Esophagus squamous epithelium (tissue), 5 donors: ENCODE results near the gene TMEM131. TPM values are rescaled to one million over a fixed set of nuclear protein-coding genes. Genes with fewer than 3 reads are reported as not detected.
A peak's percentile ranks its signal among the peaks of the same experiment; 100 is the strongest.

Experiments used
- DNase-seq: peaks from one replicate; lab custom pipeline; 2025; lab: John Stamatoyannopoulos, UW
- H3K27ac ChIP-seq, 4 donors: fragments of 200-600 bp; sonication (generic); one replicate each; pipeline ENCODE4 v1.5.1; 2016 to 2019; ENCODE audit warnings: mild to moderate bottlenecking in 1 of 4
- H3K27me3 ChIP-seq, 4 donors: fragments of 200-600 bp; sonication (generic); 1 replicate in 3 of 4; 2 replicates in 1 of 4; pipeline versions ENCODE4 v1.5.1 to v1.6.0; 2017 to 2021; ENCODE audit warnings: antibody characterized with exemption in 1 of 4
- H3K36me3 ChIP-seq, 3 donors: fragments of 200-600 bp; sonication (generic); one replicate each; pipeline ENCODE4 v1.5.1; 2016 to 2019
- H3K4me1 ChIP-seq, 3 donors: fragments of 200-600 bp; sonication (generic); one replicate each; pipeline ENCODE4 v1.5.1; 2017 to 2019
- H3K4me3 ChIP-seq, 4 donors: fragments of 200-600 bp; sonication (generic); 1 replicate in 3 of 4; 2 replicates in 1 of 4; pipeline ENCODE4 v1.5.1; 2016 to 2019; ENCODE audit warnings: mild to moderate bottlenecking in 2 of 4, moderate library complexity in 1 of 4
- H3K9me3 ChIP-seq, 3 donors: fragments of 200-600 bp; sonication (generic); one replicate each; pipeline ENCODE4 v1.5.1; 2016 to 2019
- POLR2A ChIP-seq, 4 donors: fragments of 450-650 bp; IDR thresholded peaks; one replicate each; pipeline ENCODE4 v1.6.1; 2017; ENCODE audit warnings: antibody characterized with exemption in 4 of 4, mild to moderate bottlenecking in 4 of 4, moderate library complexity in 3 of 4
- WGBS, 2 donors: methylation state at CpG; one replicate each; pipeline ENCODE4 v1.1.5; 2018; 5-methylcytosine and 5-hydroxymethylcytosine counted together
- intact Hi-C: fragments of 100-400 bp; cut with DNase I; formaldehyde crosslinking; loops from one replicate; pipeline ENCODE4 v1.15.0; 2022
- total RNA-seq, 4 donors: library from RNA; depleted of rRNA; stranded (reverse); fragments of >200 nt; gene quantifications; one replicate each; pipeline ENCODE4 v1.1.0, GENCODE V29; 2016
- TF ChIP-seq, protein P1 (sequence below), 6 experiments: fragments of 450-650 bp in 4 of 6; fragments of 200-600 bp in 2 of 6; sonication (generic) in 2 of 6; IDR thresholded peaks; one replicate each; pipeline ENCODE4 v1.5.1; 2016 to 2019; ENCODE audit warnings: antibody characterized with exemption in 6 of 6, mild to moderate bottlenecking in 4 of 6, moderate library complexity in 4 of 6
- donor health status: DM: yes; HTN: yes; CAD: no.

The TMEM131 gene
- total RNA-seq, 4 donors from 2014 or later: 24.2 to 36.4 (median 28.1) TPM

DNA sequence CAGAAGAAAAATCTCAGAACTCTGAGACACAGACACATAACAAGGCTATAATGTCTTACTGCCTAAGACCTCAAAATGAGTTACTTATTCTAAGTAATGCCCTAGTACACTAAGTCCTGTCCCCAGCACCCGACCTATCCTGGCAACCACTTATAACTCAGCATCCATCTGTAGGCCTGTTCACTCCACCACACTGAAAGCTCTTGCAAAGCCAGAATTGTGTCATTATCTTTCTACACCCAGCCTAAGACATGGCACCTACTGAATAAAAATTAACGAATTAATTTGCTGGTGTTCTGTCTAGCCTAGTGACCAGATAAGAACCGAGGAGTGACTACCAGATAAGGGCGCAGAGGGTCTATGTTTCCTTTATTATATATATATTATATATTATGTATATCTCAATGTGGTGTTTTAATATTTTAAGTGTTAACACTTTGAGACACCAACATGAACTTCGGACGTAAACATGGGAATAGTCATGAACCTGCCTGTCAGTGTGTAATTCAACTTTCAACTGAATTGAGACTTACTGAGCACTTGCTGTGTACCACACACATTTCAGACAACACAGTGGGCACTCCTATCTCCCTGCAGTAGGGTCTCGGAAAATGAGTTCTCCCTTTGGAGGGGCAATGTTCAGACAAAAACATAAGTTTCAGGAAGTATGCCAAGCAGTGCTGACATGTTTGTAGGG lies 27.7 kb downstream of the TMEM131 start:
- WGBS, 2 donors: 94 to 96% methylated on average over 7 of the region's 7 CpGs
- no peak overlapping the region for H3K4me3 ChIP-seq
- no peak for TF ChIP-seq POLR2A (IDR thresholded peaks at IDR 0.05)
- TF ChIP-seq, protein P1, sequence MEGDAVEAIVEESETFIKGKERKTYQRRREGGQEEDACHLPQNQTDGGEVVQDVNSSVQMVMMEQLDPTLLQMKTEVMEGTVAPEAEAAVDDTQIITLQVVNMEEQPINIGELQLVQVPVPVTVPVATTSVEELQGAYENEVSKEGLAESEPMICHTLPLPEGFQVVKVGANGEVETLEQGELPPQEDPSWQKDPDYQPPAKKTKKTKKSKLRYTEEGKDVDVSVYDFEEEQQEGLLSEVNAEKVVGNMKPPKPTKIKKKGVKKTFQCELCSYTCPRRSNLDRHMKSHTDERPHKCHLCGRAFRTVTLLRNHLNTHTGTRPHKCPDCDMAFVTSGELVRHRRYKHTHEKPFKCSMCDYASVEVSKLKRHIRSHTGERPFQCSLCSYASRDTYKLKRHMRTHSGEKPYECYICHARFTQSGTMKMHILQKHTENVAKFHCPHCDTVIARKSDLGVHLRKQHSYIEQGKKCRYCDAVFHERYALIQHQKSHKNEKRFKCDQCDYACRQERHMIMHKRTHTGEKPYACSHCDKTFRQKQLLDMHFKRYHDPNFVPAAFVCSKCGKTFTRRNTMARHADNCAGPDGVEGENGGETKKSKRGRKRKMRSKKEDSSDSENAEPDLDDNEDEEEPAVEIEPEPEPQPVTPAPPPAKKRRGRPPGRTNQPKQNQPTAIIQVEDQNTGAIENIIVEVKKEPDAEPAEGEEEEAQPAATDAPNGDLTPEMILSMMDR (IDR thresholded peaks at IDR 0.05): no peak
- H3K4me1 ChIP-seq: peaks cover 0 to 66% (median 0%) of the 10 kb centered on the region in 3 donors
- H3K27me3 ChIP-seq: no peaks in the 10 kb centered on the region
- intact Hi-C loops: no loop called here
- no peak overlapping the region for H3K27ac ChIP-seq
- no peaks in the 10 kb centered on the region for H3K36me3 ChIP-seq
- H3K9me3 ChIP-seq: no peaks in the 10 kb centered on the region
- DNase-seq: no peak

GRCh38 chr2:97967216-97967592 lies 28.5 kb downstream of the TMEM131 start:
- no peaks in the 10 kb centered on the region for H3K27me3 ChIP-seq
- peaks cover 0 to 75% (median 0%) of the 10 kb centered on the region in 3 donors for H3K4me1 ChIP-seq
- intact Hi-C loops: no loop called here
- H3K36me3 ChIP-seq: no peaks in the 10 kb centered on the region
- no peak for DNase-seq
- H3K27ac ChIP-seq: peak overlapping the region in 1 of 4 donors; percentile 26
- TF ChIP-seq, protein P1 (IDR thresholded peaks at IDR 0.05): no peak
- no peak for TF ChIP-seq POLR2A (IDR thresholded peaks at IDR 0.05)
- no peak overlapping the region for H3K4me3 ChIP-seq
- no peaks in the 10 kb centered on the region for H3K9me3 ChIP-seq

DNA sequence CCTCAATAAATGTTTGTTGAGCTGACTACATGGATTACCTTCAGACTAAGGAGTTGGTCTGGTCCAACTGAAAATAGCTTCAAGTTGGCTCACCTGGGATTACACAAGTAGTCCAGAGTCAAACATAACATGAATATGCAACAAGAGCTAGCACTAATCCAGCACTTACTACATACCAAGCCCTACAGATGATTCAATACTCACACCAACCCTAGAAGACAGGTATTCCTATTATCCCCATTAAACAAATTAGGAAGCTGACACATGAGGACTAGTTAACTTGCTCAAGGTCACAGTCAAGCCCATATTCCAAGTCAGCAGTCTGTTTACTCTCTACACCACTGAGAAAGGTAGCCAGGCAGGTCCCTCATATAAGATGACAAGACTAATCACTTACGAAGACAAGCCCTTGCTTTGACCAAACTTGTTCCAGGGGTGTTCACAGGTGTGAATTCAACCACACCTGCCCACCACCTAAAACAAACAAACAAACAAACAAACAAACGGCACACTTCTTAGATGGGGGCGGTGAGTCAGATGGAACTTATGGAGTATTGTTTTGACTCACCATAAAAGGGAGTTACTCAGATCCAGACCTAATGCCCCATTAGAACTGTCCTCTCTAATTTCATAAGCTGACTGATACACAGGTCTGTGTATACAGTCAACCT lies 29.1 kb downstream of the TMEM131 start:
- 31 to 50% methylated on average over 3 of the region's 3 CpGs for WGBS, 2 donors
- intact Hi-C loops: no loop called here
- Histone ChIP-seq H3K4me3 (no peak overlapping the region), H3K36me3 (no peaks in the 10 kb centered on the region), H3K4me1 (peaks cover 0 to 80% (median 0%) of the 10 kb centered on the region in 3 donors), H3K27ac (peak overlapping the region in 1 of 4 donors; percentile 26), H3K27me3 (no peaks in the 10 kb centered on the region), H3K9me3 (no peaks in the 10 kb centered on the region)
- no peak for DNase-seq
- TF ChIP-seq, protein P1 (IDR thresholded peaks at IDR 0.05): no peak
- TF ChIP-seq POLR2A (IDR thresholded peaks at IDR 0.05): no peak

DNA sequence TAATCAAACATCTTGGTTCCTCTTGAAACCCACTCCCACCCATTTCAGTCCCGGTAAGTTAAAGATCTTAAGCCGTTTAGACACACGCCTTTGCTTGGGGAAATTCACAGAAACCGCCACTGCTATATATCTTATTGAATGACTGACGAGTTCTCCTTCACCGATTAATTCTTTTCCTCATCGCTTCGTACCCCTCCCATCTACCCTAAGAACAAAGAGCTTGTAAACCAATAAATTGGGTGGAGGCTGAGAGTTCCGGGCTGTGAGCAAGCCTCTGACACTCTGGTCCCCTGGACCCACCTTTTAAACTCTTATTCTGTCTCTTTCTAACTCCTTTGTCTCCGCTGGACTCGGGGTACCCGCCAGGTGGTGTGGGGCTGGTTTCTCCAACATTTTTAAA lies 30.6 kb downstream of the TMEM131 start:
- Histone ChIP-seq H3K27ac (no peak overlapping the region), H3K36me3 (no peaks in the 10 kb centered on the region), H3K4me3 (no peak overlapping the region), H3K27me3 (no peaks in the 10 kb centered on the region), H3K9me3 (no peaks in the 10 kb centered on the region), H3K4me1 (peaks cover 0 to 72% (median 0%) of the 10 kb centered on the region in 3 donors)
- no peak for DNase-seq
- WGBS, 2 donors: 95% methylated on average over 12 of the region's 12 CpGs
- no peak for TF ChIP-seq POLR2A (IDR thresholded peaks at IDR 0.05)
- intact Hi-C loops: no loop called here

DNA sequence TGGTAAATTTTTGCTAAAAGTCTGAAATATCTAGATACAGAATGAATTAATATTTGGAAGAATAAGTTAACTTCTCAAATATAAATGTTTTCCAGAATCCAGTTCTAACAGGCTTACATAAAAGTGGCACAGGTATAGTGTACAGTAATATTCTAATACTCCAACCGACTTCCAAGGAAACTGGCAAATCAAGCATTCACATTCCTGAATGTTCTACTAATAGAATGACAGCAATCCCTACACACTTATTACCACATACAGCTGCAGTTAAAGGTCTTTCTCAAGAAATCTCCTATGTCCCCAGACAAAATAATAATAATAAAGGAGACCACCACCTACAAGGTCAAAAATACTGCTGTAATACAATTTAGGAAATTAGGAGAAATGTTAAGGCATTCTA lies 31.9 kb downstream of the TMEM131 start:
- no peak for TF ChIP-seq POLR2A (IDR thresholded peaks at IDR 0.05)
- TF ChIP-seq, protein P1 (IDR thresholded peaks at IDR 0.05): no peak
- H3K4me1 ChIP-seq: peaks cover 0 to 60% (median 0%) of the 10 kb centered on the region in 3 donors
- no peak overlapping the region for H3K27ac ChIP-seq
- H3K36me3 ChIP-seq: no peaks in the 10 kb centered on the region
- no peak overlapping the region for H3K4me3 ChIP-seq
- DNase-seq: no peak
- no peaks in the 10 kb centered on the region for H3K9me3 ChIP-seq
- WGBS, 2 donors: 38 to 40% methylated on average over 1 of the region's 1 CpG
- no peaks in the 10 kb centered on the region for H3K27me3 ChIP-seq
- intact Hi-C loops: no loop called here
